Spleen (tissue), 11 donors: ENCODE results near the gene MS4A6A. TPM values are rescaled to one million over a fixed set of nuclear protein-coding genes. Genes with fewer than 3 reads are reported as not detected.

ENCODE experiments used
- DNase-seq: peaks from one replicate; pipeline ENCODE4 v3.0.0-alpha.2; 2020
- H3K27ac ChIP-seq, 8 donors: fragments of 200-600 bp; sonication (generic) in 7 of 8; 1 replicate in 4 of 8; 2 replicates in 4 of 8; pipeline versions ENCODE4 v1.5.0 to v1.8.0; 2016 to 2021; ENCODE audit warnings: inconsistent platforms in 4 of 8, mild to moderate bottlenecking in 4 of 8, moderate library complexity in 1 of 8
- H3K27me3 ChIP-seq, 7 donors: fragments of 200-600 bp; sonication (generic) in 6 of 7; replicated peaks in 1 of 7; 1 replicate in 4 of 7; 2 replicates in 3 of 7; pipeline versions ENCODE4 v1.5.0 to v1.8.0; 2016 to 2021; ENCODE audit warnings: inconsistent platforms in 3 of 7, mild to moderate bottlenecking in 1 of 7
- H3K36me3 ChIP-seq, 6 donors: fragments of 200-600 bp; sonication (generic) in 5 of 6; 1 replicate in 4 of 6; 2 replicates in 2 of 6; pipeline versions ENCODE4 v1.5.0 to v1.8.0; 2016 to 2021; ENCODE audit warnings: inconsistent platforms in 2 of 6
- H3K4me1 ChIP-seq, 6 donors: fragments of 200-600 bp; sonication (generic) in 5 of 6; 1 replicate in 3 of 6; 2 replicates in 3 of 6; pipeline versions ENCODE4 v1.5.0 to v1.8.0; 2016 to 2021; ENCODE audit warnings: inconsistent platforms in 3 of 6
- H3K4me3 ChIP-seq, 8 donors: fragments of 200-600 bp; sonication (generic) in 7 of 8; 1 replicate in 4 of 8; 2 replicates in 4 of 8; pipeline versions ENCODE4 v1.5.0 to v1.8.0; 2016 to 2021; ENCODE audit warnings: inconsistent platforms in 4 of 8, mild to moderate bottlenecking in 4 of 8, moderate library complexity in 2 of 8
- H3K9me3 ChIP-seq, 8 donors: fragments of 200-600 bp; sonication (generic) in 7 of 8; 1 replicate in 4 of 8; 2 replicates in 4 of 8; pipeline versions ENCODE4 v1.5.0 to v1.8.0; 2016 to 2021; ENCODE audit warnings: inconsistent platforms in 4 of 8
- POLR2A ChIP-seq, 3 donors: fragments of 450-650 bp; IDR thresholded peaks; one replicate each; pipeline ENCODE4 v1.5.1; 2017; ENCODE audit warnings: antibody characterized with exemption in 3 of 3, mild to moderate bottlenecking in 1 of 3
- POLR2AphosphoS5 ChIP-seq, 3 donors: sonication (generic); formaldehyde crosslinking; IDR thresholded peaks; one replicate each; pipeline ENCODE4 v1.5.1; 2017; ENCODE audit warnings: antibody characterized with exemption in 3 of 3
- WGBS, 5 donors: extraction: QIAGEN DNeasy Blood & Tissue Kit in 3 of 5; methylation state at CpG; one replicate each; pipeline versions ENCODE4 v1.1.5 to v1.1.7; 2013 to 2018; 5-methylcytosine and 5-hydroxymethylcytosine counted together
- intact Hi-C: fragments of 100-400 bp; cut with DNase I; formaldehyde crosslinking; loops from one replicate; pipeline ENCODE4 v1.15.0; 2023; ENCODE audit warnings: low total_unique reads
- polyA plus RNA-seq, 3 donors: library from polyadenylated mRNA; stranded (reverse); fragments of 200-250 nt; gene quantifications; one replicate each; pipeline ENCODE4 v1.2.1, GENCODE V29; 2013
- total RNA-seq, 7 donors: library from RNA; depleted of rRNA in 3 of 7; stranded (reverse); fragments of >200 nt in 3 of 7; fragmentation: NEBNext Ultra II Directional in 4 of 7; extraction: Animal tissue kit (Norgen Biotek cat#: 25700) in 4 of 7; gene quantifications; one replicate each; pipeline versions ENCODE4 v1.1.0 to v1.2.1, GENCODE V29; 2016 to 2021
- TF ChIP-seq, protein P1 (sequence below), 11 experiments: fragments of 200-600 bp in 7 of 11; fragments of 450-650 bp in 4 of 11; sonication (generic) in 4 of 11; IDR thresholded peaks in 8 of 11; conservative IDR thresholded peaks in 3 of 11; 1 replicate in 7 of 11; 2 replicates in 4 of 11; pipeline versions ENCODE4 v1.4.0 to v1.8.0; 2016 to 2021; ENCODE audit warnings: antibody characterized with exemption in 11 of 11, inconsistent platforms in 4 of 11, mild to moderate bottlenecking in 1 of 11
- donor health status: healthy with polysubstance abuse.
- donor health status: DM: no; HTN: no; CAD: no; lungs with moderate emphysema.
- donor health status: DM: no; HTN: no; CAD: no.
- donor health status: Bipolar disorder and iron deficiency.
- donor health status: healthy.
- donor health status: DM: no; HTN: no; CAD: no.
- donor health status: DM: yes; HTN: yes; CAD: no.

Gene MS4A6A
- total and polyA plus RNA-seq, 10 donors: 109 to 560 (median 231) TPM

DNA sequence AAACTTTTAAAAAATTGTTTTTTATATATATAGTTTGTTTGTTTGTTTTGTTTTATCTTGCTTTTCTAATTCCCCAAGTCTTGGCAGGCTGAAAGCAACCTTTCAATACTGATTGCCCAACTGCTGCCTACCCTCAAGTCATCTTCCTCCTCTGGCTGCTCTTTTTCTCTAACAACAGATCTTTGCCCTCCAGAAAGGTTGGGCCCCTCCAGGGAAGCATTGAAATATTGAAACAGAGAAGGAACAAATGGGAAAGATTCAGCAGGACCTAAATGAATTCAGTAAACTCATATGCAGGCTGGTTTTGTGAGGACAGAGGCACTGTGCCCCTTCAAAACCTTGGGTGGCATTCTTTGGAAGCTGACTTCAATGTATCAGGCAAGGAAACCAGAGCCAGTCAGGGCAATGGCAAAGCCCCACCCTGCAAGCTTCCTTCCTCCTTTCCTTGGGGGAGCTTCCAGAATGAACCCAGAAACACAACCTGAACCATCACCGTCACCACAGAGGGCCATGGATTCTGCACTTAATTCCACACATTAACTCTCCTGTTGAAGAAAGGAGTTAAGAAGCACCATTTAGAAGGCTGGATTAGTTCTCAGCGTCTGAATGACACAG is 815 bp upstream of the MS4A6A start:
- TF ChIP-seq POLR2AphosphoS5 (IDR thresholded peaks at IDR 0.05) (no peak), POLR2A (IDR thresholded peaks at IDR 0.05) (no peak)
- TF ChIP-seq, protein P1, sequence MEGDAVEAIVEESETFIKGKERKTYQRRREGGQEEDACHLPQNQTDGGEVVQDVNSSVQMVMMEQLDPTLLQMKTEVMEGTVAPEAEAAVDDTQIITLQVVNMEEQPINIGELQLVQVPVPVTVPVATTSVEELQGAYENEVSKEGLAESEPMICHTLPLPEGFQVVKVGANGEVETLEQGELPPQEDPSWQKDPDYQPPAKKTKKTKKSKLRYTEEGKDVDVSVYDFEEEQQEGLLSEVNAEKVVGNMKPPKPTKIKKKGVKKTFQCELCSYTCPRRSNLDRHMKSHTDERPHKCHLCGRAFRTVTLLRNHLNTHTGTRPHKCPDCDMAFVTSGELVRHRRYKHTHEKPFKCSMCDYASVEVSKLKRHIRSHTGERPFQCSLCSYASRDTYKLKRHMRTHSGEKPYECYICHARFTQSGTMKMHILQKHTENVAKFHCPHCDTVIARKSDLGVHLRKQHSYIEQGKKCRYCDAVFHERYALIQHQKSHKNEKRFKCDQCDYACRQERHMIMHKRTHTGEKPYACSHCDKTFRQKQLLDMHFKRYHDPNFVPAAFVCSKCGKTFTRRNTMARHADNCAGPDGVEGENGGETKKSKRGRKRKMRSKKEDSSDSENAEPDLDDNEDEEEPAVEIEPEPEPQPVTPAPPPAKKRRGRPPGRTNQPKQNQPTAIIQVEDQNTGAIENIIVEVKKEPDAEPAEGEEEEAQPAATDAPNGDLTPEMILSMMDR (IDR thresholded peaks at IDR 0.05 in 8 of 11, conservative IDR thresholded peaks at IDR 0.05 in 3 of 11): no peak
- peaks cover 0 to 12% (median 0%) of the 10 kb centered on the region in 6 donors for H3K36me3 ChIP-seq
- 38 to 73% (median 48%) methylated on average over 2 of the region's 2 CpGs for WGBS, 5 donors
- intact Hi-C loops: no loop called here
- peaks cover 0 to 9% (median 0%) of the 10 kb centered on the region in 8 donors for H3K9me3 ChIP-seq
- H3K27ac ChIP-seq: peak overlapping the region in 7 of 8 donors; percentile 55 to 90 (median 79)
- DNase-seq: no peak
- H3K4me3 ChIP-seq: peak overlapping the region in 1 of 8 donors; percentile 65
- peaks cover 5 to 47% (median 22%) of the 10 kb centered on the region in 6 donors for H3K4me1 ChIP-seq
- H3K27me3 ChIP-seq: no peaks in the 10 kb centered on the region

DNA sequence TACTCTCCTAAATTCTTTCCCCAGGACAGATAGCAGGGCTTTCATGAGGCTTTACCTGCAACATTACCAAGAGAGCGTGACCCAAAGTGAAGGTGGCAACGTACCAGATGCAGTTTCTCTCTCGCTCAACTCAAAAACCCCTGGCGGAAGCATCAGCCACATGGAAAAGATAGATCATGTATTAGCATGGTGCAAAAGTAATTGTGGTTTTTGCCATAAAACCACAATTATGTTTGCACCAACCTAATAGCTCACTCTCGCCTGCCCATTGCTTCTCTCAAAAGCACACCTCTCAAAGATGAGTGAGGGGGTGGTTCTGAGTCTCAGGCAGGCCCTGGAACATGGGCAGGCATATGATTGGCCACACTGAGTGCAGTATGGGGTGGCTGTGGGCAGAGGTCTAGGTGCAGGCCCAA is 7.0 kb downstream of the MS4A6A start:
- peaks cover 0 to 11% (median 0%) of the 10 kb centered on the region in 6 donors for H3K4me1 ChIP-seq
- H3K9me3 ChIP-seq: no peaks in the 10 kb centered on the region
- H3K27me3 ChIP-seq: no peaks in the 10 kb centered on the region
- 44 to 75% (median 56%) methylated on average over 5 of the region's 5 CpGs for WGBS, 5 donors
- intact Hi-C loops: no loop called here
- TF ChIP-seq, protein P1 (IDR thresholded peaks at IDR 0.05 in 8 of 11, conservative IDR thresholded peaks at IDR 0.05 in 3 of 11): no peak
- TF ChIP-seq POLR2AphosphoS5 (IDR thresholded peaks at IDR 0.05) (no peak), POLR2A (IDR thresholded peaks at IDR 0.05) (no peak)
- H3K36me3 ChIP-seq: peaks cover 0 to 90% (median 0%) of the 10 kb centered on the region in 6 donors
- H3K27ac ChIP-seq: peak overlapping the region in 1 of 8 donors; percentile 36
- no peak overlapping the region for H3K4me3 ChIP-seq
- no peak for DNase-seq

DNA sequence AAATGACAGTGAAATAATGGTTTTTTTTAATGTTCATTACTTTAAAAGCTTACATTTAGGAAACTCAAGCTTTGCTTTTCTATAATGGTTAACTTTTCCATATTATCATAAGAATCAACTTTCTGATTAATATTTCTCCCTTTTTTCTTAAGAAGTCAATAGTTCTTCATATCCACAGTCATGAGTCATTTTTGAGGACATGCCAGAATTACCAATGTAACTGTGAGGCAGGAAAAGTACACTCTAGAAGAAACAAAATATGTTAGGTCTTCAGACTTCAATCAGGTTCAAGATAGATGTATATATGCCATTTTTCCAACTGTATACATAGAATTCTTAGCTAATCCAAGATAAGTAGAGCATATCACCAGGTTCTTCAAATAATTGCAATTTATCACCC is 10.9 kb downstream of the MS4A6A start:
- TF ChIP-seq, protein P1 (IDR thresholded peaks at IDR 0.05 in 8 of 11, conservative IDR thresholded peaks at IDR 0.05 in 3 of 11): no peak
- TF ChIP-seq POLR2AphosphoS5 (IDR thresholded peaks at IDR 0.05): no peak
- TF ChIP-seq POLR2A (IDR thresholded peaks at IDR 0.05): no peak
- H3K4me1 ChIP-seq: peaks cover 0 to 23% (median 2%) of the 10 kb centered on the region in 6 donors

DNA sequence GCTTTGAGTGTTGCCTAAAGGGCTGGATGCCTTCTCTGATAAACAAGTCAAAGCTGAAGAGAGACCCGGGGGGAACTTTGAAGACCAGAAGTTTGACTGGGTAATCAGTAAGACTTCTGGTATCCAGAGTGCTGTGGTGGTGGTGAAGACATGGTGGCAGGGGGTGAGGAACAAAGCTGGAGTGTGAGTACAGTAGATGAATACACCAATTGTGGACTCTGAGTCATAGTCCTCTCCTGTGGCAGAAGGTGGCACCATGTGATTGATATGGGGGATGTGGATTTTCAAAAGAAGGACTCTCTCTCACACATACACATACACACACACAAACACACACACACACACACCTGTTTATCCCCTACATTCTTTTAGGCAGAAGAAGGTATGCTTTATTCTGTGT is 12.3 kb downstream of the MS4A6A start:
- H3K9me3 ChIP-seq: peaks cover 0 to 29% (median 19%) of the 10 kb centered on the region in 8 donors
- peaks cover 0 to 62% (median 0%) of the 10 kb centered on the region in 6 donors for H3K36me3 ChIP-seq
- peaks cover 0 to 14% (median 2%) of the 10 kb centered on the region in 6 donors for H3K4me1 ChIP-seq
- TF ChIP-seq, protein P1 (IDR thresholded peaks at IDR 0.05 in 8 of 11, conservative IDR thresholded peaks at IDR 0.05 in 3 of 11): no peak
- TF ChIP-seq POLR2AphosphoS5 (IDR thresholded peaks at IDR 0.05): no peak
- no peak for TF ChIP-seq POLR2A (IDR thresholded peaks at IDR 0.05)
- H3K27ac ChIP-seq: peak overlapping the region in 3 of 8 donors; percentile 2 to 41 (median 26)
- WGBS, 5 donors: 78 to 100% (median 89%) methylated on average over 1 of the region's 1 CpG
- H3K27me3 ChIP-seq: no peaks in the 10 kb centered on the region
- intact Hi-C loops: no loop called here
- no peak overlapping the region for H3K4me3 ChIP-seq
- no peak for DNase-seq

More for the DNA sequence above, 10.9 kb downstream of the MS4A6A start:
- no peak for DNase-seq
- no peaks in the 10 kb centered on the region for H3K27me3 ChIP-seq
- intact Hi-C loops: no loop called here
- H3K27ac ChIP-seq: no peak overlapping the region
- no peak overlapping the region for H3K4me3 ChIP-seq
- peaks cover 0 to 29% (median 19%) of the 10 kb centered on the region in 8 donors for H3K9me3 ChIP-seq
- H3K36me3 ChIP-seq: peaks cover 0 to 77% (median 0%) of the 10 kb centered on the region in 6 donors
